ENCODE data around the gene ACOT7.
"Not testable (repeated sequence)": the region's sequence is repeated elsewhere in the genome, so short reads cannot be mapped to it uniquely, and the experiment has no call there.

GRCh38 chr1:6431645-6432579, 38.3 kb upstream of the ACOT7 start:
- TF ChIP-seq, protein P1, sequence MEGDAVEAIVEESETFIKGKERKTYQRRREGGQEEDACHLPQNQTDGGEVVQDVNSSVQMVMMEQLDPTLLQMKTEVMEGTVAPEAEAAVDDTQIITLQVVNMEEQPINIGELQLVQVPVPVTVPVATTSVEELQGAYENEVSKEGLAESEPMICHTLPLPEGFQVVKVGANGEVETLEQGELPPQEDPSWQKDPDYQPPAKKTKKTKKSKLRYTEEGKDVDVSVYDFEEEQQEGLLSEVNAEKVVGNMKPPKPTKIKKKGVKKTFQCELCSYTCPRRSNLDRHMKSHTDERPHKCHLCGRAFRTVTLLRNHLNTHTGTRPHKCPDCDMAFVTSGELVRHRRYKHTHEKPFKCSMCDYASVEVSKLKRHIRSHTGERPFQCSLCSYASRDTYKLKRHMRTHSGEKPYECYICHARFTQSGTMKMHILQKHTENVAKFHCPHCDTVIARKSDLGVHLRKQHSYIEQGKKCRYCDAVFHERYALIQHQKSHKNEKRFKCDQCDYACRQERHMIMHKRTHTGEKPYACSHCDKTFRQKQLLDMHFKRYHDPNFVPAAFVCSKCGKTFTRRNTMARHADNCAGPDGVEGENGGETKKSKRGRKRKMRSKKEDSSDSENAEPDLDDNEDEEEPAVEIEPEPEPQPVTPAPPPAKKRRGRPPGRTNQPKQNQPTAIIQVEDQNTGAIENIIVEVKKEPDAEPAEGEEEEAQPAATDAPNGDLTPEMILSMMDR (IDR thresholded peaks at IDR 0.05; ENCODE audit: poor library complexity), result not testable (repeated sequence)
- TF ChIP-seq EZH2phosphoT487 (IDR thresholded peaks at IDR 0.05; ENCODE audit: low read depth, severe bottlenecking, unreplicated experiment); EZH2 (IDR thresholded peaks at IDR 0.05; ENCODE audit: borderline replicate concordance): not testable (repeated sequence)
